Peyer's patch (tissue), 4 donors: ENCODE measurements around the gene MDM2.

Experiments used
- CTCF ChIP-seq, 6 experiments: fragments of 450-650 bp in 4 of 6; fragments of 200-600 bp in 2 of 6; sonication (generic) in 1 of 6; IDR thresholded peaks; one replicate each; pipeline ENCODE4 v1.5.1; 2017 to 2019; ENCODE audit warnings: antibody characterized with exemption in 6 of 6, mild to moderate bottlenecking in 3 of 6, moderate library complexity in 1 of 6
- POLR2A ChIP-seq, 2 donors: fragments of 450-650 bp; IDR thresholded peaks; one replicate each; pipeline ENCODE4 v1.5.1; 2017; ENCODE audit warnings: antibody characterized with exemption in 2 of 2, mild to moderate bottlenecking in 2 of 2, moderate library complexity in 2 of 2

- TF ChIP-seq POLR2A (IDR thresholded peaks at IDR 0.05) (no peak), CTCF (IDR thresholded peaks at IDR 0.05) (no peak)
These were observed 27.4 kb downstream of the MDM2 start for GRCh38 chr12:68835333-68835908.
